Nephron progenitor cell (in vitro differentiated cells): ENCODE data around the gene ALG1.

Experiments
- DNase-seq: peaks from one replicate; pipeline ENCODE4 v3.0.0; 2021
- H3K27ac Mint-ChIP-seq: 2 replicates; pipeline ENCODE4 v1.8.0; 2021; ENCODE audit warnings: mild to moderate bottlenecking, moderate library complexity, mixed read lengths
- H3K27me3 Mint-ChIP-seq: 2 replicates; pipeline ENCODE4 v1.8.0; 2021; ENCODE audit warnings: mild to moderate bottlenecking, low read depth, mixed read lengths; ENCODE audit not compliant: poor library complexity
- H3K36me3 Mint-ChIP-seq: 2 replicates; pipeline ENCODE4 v1.8.0; 2021; ENCODE audit warnings: low read depth, mixed read lengths
- H3K4me1 Mint-ChIP-seq: 2 replicates; pipeline ENCODE4 v1.8.0; 2021; ENCODE audit warnings: mixed read lengths
- H3K4me3 Mint-ChIP-seq: 2 replicates; pipeline ENCODE4 v1.8.0; 2021; ENCODE audit warnings: mild to moderate bottlenecking, moderate library complexity, mixed read lengths
- H3K9me3 Mint-ChIP-seq: 2 replicates; pipeline ENCODE4 v1.8.0; 2021; ENCODE audit warnings: mild to moderate bottlenecking, moderate library complexity, mixed read lengths
- CTCF ChIP-seq: fragments of 200-600 bp; sonication (generic); IDR thresholded peaks from 2 replicates; pipeline ENCODE4 v1.5.0; 2021; ENCODE audit warnings: antibody characterized with exemption

ALG1 gene

GRCh38 chr16:5046914-5047313, 24.7 kb upstream of the ALG1 start:
- TF ChIP-seq CTCF: no peak
- peaks cover 24% of the 10 kb centered on the region for H3K27me3 Mint-ChIP-seq
- no peak for DNase-seq
- no peaks in the 10 kb centered on the region for H3K9me3 Mint-ChIP-seq
- no peaks in the 10 kb centered on the region for H3K36me3 Mint-ChIP-seq
- no peak overlapping the region for H3K4me3 Mint-ChIP-seq
- no peak overlapping the region for H3K27ac Mint-ChIP-seq
- peaks cover 8% of the 10 kb centered on the region for H3K4me1 Mint-ChIP-seq

GRCh38 chr16:5054876-5055865, 16.5 kb upstream of the ALG1 start:
- no peak for DNase-seq
- H3K36me3 Mint-ChIP-seq: no peaks in the 10 kb centered on the region
- peaks cover 6% of the 10 kb centered on the region for H3K4me1 Mint-ChIP-seq
- TF ChIP-seq CTCF: no peak
- peaks cover 15% of the 10 kb centered on the region for H3K27me3 Mint-ChIP-seq
- no peak overlapping the region for H3K4me3 Mint-ChIP-seq
- H3K27ac Mint-ChIP-seq: no peak overlapping the region
- no peaks in the 10 kb centered on the region for H3K9me3 Mint-ChIP-seq

- Mint-ChIP-seq H3K9me3 (no peaks in the 10 kb centered on the region), H3K27me3 (peaks cover 6% of the 10 kb centered on the region), H3K36me3 (no peaks in the 10 kb centered on the region), H3K27ac (no peak overlapping the region), H3K4me1 (peaks cover 6% of the 10 kb centered on the region), H3K4me3 (no peak overlapping the region)
- DNase-seq: peak; percentile 49
- peak; percentile 47 for TF ChIP-seq CTCF
Measured at GRCh38 chr16:5056352-5056751, 15.3 kb upstream of the ALG1 start.

GRCh38 chr16:5058476-5058875, 13.2 kb upstream of the ALG1 start:
- DNase-seq: peak; percentile 33
- Mint-ChIP-seq H3K27me3 (peaks cover 3% of the 10 kb centered on the region), H3K4me1 (peaks cover 21% of the 10 kb centered on the region), H3K27ac (no peak overlapping the region), H3K36me3 (no peaks in the 10 kb centered on the region), H3K4me3 (no peak overlapping the region), H3K9me3 (no peaks in the 10 kb centered on the region)
- no peak for TF ChIP-seq CTCF

- no peak for DNase-seq
- Mint-ChIP-seq H3K36me3 (no peaks in the 10 kb centered on the region), H3K4me1 (peaks cover 24% of the 10 kb centered on the region), H3K9me3 (no peaks in the 10 kb centered on the region), H3K27me3 (peaks cover 3% of the 10 kb centered on the region), H3K27ac (no peak overlapping the region), H3K4me3 (no peak overlapping the region)
- TF ChIP-seq CTCF: no peak
Measured at GRCh38 chr16:5059386-5060072, 12.1 kb upstream of the ALG1 start.
